GM21526 (cell line): ENCODE results near the gene PSMC6.
A peak's percentile ranks its signal among the peaks of the same experiment; 100 is the strongest.
"Not testable (repeated sequence)": the region's sequence is repeated elsewhere in the genome, so short reads cannot be mapped to it uniquely, and the experiment has no call there.

Experiments
- ATAC-seq: cut with Tn5 transposase; IDR thresholded peaks from one replicate; pipeline ENCODE4 v1.9.1; 2021; ENCODE audit warnings: moderate library complexity; ENCODE audit not compliant: unreplicated experiment, low FRiP score

PSMC6 gene

GRCh38 chr14:52711666-52712065 lies 4.7 kb downstream of the PSMC6 start:
- ATAC-seq = no peak

DNA sequence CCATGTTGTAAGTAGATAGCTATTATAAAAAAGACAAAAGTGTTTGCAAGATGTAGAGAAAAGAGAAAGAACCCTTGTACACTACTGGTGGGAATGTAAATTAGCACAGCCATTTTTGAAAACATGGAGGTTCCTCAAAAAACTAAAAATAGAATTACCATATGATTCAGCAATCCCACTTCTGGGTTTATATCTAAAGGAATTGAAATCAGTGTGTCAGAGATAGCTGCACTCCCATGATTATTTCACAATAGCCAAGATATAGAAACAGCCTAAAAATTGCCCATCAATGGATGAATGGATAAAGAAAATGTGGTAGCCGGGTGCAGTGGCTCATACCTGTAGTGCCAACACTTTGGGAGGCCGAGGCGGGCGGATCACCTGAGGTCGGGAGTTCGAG lies 9.2 kb downstream of the PSMC6 start:
- no peak for ATAC-seq

DNA sequence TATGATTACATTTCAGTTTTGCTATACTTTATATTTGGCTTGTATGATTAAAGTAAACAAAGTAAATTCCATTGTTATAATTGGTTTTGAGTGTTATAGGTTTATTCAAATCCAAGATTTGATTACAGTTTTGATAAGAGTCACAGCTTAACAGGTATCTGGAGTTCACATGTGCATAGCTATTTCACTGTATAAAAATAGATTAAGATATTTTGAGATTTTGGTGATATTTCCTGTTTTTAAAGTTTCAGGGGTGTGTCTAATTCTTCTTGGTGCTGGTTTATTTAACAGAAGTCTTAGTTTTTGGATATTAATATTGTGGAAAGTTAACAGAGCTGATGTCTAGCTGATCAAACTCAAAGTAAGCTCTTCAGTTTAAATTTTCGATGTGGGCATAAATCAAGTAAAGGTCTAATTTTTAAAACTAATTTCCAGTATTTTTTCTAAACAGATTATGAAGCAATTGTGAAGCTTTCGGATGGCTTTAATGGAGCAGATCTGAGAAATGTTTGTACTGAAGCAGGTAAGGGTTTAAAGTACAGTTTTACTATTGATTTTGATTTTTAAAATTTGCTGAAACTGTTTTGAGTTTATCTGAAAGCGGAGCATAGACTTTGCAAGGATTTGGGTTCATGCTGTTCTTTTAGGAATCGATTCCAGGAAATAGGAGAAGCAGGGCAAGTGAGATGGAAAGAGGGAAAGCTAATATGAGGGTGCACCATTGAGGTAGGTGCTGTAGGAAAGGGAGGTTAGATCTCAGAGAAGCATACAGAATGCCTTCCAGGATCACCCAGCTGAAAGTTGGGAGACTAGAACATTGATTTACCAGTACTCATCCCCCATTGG lies 16.7 kb downstream of the PSMC6 start:
- ATAC-seq = no peak

DNA sequence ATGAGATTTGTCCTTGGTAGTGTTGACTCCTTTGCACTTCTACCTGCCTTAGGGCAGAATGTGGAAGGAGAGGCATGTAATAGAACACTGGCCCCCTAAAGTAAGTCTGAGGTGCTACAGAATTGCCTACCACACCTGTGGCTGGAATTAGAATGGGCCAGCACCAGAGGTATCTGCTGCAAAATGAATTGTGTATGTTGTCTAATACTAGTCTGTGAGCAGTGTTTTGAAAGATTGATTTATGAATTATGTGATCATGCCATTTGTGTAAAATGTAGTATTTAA lies 17.3 kb downstream of the PSMC6 start:
- ATAC-seq = no peak

DNA sequence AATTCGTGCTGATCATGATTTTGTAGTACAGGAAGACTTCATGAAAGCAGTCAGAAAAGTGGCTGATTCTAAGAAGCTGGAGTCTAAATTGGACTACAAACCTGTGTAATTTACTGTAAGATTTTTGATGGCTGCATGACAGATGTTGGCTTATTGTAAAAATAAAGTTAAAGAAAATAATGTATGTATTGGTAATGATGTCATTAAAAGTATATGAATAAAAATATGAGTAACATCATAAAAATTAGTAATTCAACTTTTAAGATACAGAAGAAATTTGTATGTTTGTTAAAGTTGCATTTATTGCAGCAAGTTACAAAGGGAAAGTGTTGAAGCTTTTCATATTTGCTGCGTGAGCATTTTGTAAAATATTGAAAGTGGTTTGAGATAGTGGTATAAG lies 20.5 kb downstream of the PSMC6 start:
- not testable (repeated sequence) for ATAC-seq

GRCh38 chr14:52729035-52729434 lies 22.0 kb downstream of the PSMC6 start:
- not testable (repeated sequence) for ATAC-seq

DNA sequence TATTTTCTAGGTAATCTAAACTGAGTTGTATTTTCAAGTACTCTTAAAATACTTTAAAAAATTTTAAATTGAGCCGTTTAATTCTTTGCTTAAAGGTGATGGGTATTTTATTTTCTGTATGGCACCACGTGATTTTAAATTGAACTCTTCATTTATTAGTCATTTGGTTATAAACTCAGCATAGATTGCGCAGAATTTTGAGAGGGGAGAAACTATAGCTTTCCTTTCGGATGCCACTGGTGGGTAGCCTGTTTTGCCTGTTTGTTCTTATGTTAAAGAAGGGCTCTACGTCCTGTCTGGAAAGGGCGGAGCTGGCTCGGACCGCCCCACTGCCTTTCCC lies 22.6 kb downstream of the PSMC6 start:
- no peak for ATAC-seq

- peak; percentile 93 for ATAC-seq
Measured at GRCh38 chr14:52729925-52730708, 23.1 kb downstream of the PSMC6 start, which contains the start of gene STYX. TSS of gene STYX (plus strand) at chr14:52730166. CDS start at chr14:52730475, 309 bp downstream.

GRCh38 chr14:52730709-52731111 lies 23.7 kb downstream of the PSMC6 start:
- ATAC-seq = no peak

- no peak for ATAC-seq
Measured at GRCh38 chr14:52733824-52734223, 26.8 kb downstream of the PSMC6 start.

- no peak for ATAC-seq
Measured at GRCh38 chr14:52735921-52736489, 29.0 kb downstream of the PSMC6 start.

DNA sequence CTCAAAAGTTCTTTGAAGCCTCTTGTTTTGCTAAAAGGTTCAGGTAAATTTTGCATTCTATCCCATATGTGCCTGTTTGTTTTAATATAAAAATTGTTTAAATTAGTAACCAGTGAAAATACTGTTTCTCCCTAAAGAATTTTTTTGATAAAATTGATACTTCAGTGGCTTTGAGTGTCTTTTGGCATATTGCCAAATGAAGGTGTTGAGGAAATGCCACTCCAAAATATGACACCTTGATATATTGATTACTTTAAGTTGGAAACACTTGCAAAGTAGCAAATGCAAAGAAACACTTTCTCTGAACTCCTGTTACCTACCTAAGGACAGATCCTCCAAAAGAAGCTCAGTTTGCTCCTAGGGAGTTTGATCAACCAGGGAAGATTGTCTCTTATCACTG lies 31.4 kb downstream of the PSMC6 start:
- ATAC-seq = no peak

DNA sequence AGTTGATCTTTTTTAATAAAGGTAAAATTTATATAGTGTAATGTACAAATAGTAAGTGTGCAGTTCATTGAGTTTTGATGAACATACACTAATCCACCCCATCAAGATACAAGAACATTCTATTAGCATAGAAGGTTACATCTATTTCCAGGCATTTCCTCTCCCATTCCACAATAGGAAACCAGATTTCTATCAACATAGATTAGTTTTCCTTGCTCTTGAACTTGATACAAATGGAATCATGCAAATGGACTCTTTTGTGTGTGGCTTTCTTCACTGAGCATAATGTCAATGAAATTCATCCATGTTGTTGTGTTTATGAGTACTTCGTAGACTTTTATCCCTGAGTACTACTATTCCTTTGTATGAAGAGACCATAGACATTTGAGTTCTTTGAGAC lies 33.8 kb downstream of the PSMC6 start:
- no peak for ATAC-seq

DNA sequence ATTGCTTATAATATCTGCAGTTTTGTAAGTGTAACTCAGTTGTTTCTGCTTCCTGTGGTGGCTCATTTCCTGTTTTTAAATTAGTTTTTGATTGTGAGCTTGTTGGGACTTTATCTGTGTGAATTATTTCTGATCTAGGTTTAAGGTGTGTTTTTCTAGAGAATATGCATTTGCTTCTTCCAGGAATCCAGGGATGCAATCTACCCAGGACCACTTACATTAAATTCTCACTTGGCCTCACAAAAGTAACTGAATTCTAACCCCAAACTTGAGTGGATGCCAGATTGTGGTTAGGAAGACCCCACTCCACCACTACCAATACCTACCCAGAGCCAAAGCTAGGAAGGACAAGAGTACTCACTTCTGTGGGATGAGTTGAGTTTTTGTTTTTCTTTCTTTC lies 34.9 kb downstream of the PSMC6 start:
- no peak for ATAC-seq

GRCh38 chr14:52748647-52749292 lies 41.8 kb downstream of the PSMC6 start:
- ATAC-seq = no peak

- ATAC-seq = no peak
Measured at GRCh38 chr14:52755607-52756316, 48.8 kb downstream of the PSMC6 start.

DNA sequence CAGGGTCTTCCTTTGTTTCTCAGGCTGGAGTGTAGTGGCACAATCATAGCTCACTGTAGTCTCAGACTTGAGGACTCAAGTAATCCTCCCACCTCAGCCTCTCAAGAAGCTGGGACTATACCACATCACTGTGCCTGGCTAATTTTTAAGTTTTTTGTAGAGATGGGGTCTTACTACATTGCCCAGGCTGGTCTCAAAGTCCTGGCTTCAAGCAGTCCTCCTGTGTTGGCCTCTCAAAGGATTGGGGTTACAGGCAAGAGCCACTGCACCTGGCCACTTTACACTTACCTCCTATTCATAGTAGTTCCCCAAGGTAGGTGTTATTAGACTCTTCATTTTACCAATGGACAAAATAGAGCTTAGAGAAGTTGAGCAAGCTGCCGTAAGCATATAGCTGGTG lies 52.1 kb downstream of the PSMC6 start:
- ATAC-seq = no peak

DNA sequence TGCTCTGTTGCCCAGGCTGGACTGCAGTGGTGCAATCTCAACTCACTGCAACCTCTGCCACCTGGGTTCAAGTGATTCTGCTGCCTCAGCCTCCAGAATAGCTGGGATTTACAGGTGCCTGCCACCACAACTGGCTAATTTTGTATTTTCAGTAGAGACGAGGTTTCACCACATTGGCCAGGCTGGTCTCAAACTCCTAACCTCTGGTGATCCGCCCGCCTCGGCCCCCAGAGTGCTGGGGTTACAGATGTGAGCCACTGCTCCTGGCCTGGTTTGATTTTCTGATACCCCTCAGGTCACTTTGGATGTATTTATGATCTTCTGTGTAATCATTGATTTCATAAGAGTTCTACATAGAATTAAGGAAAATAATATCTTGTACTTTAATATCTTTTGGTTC lies 55.9 kb downstream of the PSMC6 start:
- not testable (repeated sequence) for ATAC-seq

DNA sequence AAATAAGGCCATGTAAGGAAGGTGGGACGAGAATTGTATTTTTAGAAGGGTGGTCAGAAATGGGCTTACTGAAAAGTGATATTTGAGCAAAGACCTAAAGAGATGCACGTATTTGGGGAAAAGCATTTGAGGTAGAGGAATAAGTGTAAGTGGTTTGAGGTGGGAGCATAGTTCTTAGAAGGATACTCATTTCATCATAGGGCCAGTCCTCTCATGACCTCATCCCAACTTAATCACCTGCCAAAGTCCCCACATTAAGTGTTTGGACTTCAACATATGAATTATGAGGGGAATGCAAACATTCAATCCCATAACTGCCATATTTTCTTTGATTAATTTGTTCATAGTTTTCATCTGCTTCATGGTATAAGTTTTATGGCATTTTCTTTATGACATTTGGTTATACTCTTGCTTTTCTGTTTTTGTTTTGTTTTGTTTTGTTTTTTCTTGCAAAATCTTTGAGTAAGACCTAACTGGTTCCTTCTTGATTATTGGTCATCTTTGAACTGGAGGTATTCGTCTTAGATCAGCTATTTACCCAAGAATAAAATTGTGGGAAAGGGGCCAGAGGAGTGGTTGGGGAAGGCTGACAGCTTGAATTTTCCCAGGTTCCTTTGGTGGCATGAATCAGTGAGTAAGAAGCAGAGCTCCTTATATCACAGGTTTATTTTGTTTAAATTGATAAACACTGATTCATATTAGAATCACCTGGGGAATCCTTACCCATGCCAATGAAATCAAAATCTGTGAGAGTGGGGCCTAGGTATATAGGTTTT lies 60.2 kb downstream of the PSMC6 start:
- ATAC-seq = no peak

DNA sequence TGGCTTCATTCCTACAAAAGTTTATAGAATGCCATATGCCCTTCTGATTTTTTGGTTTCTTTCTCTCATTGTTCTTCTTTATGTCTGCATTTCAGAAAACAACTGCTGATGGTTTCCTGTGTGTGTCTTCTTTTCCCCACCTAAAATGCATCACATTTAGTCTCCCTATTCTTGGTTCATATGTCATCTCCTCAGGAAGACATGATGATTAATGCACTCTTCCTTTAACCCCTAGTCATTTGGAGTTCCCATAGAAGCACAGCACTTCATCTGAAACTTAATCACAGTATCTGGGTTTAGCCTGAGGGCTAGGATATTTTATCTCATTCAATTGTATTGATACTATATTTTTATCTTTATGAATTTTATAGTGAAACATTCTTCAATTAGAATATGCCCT lies 62.9 kb downstream of the PSMC6 start:
- no peak for ATAC-seq
